ENCODE measurements around the gene MYO3B. TPM values are rescaled to one million over a fixed set of nuclear protein-coding genes. Genes with fewer than 3 reads are reported as not detected.
"Not testable (repeated sequence)": the region's sequence is repeated elsewhere in the genome, so short reads cannot be mapped to it uniquely, and the experiment has no call there.

MYO3B gene
- total RNA-seq, 2 donors from 2014 or later = 0.31 TPM; not detected in 1

- peaks cover 10% of the 10 kb centered on the region in 2 donors for H3K27me3 Mint-ChIP-seq
- H3K36me3 Mint-ChIP-seq = no peaks in the 10 kb centered on the region
- DNase-seq (ENCODE audit: low spot score) (no peak), ATAC-seq (no peak)
- no peak overlapping the region for H3K27ac Mint-ChIP-seq
- H3K9me3 Mint-ChIP-seq = peaks cover 3% of the 10 kb centered on the region
- no peak overlapping the region for H3K4me3 Mint-ChIP-seq
- no peaks in the 10 kb centered on the region for H3K4me1 Mint-ChIP-seq (ENCODE audit: low read depth in 2 of 2)
Observed at GRCh38 chr2:170465241-170465640, 287.3 kb downstream of the MYO3B start.

- DNase-seq (ENCODE audit: low spot score) (no peak), ATAC-seq (no peak)
- H3K4me1 Mint-ChIP-seq (ENCODE audit: low read depth in 2 of 2) = no peaks in the 10 kb centered on the region
- H3K4me3 Mint-ChIP-seq = no peak overlapping the region
- H3K9me3 Mint-ChIP-seq = peaks cover 3% of the 10 kb centered on the region
- no peaks in the 10 kb centered on the region for H3K36me3 Mint-ChIP-seq
- peaks cover 8 to 10% of the 10 kb centered on the region in 2 donors for H3K27me3 Mint-ChIP-seq
- no peak overlapping the region for H3K27ac Mint-ChIP-seq
Observed at GRCh38 chr2:170466632-170467031, 288.7 kb downstream of the MYO3B start.

- peaks cover 3% of the 10 kb centered on the region for H3K9me3 Mint-ChIP-seq
- H3K4me1 Mint-ChIP-seq (ENCODE audit: low read depth in 2 of 2) = no peaks in the 10 kb centered on the region
- H3K4me3 Mint-ChIP-seq = no peak overlapping the region
- ATAC-seq (no peak), DNase-seq (ENCODE audit: low spot score) (no peak)
- H3K27me3 Mint-ChIP-seq = peaks cover 3 to 9% of the 10 kb centered on the region in 2 donors
- no peaks in the 10 kb centered on the region for H3K36me3 Mint-ChIP-seq
- H3K27ac Mint-ChIP-seq = no peak overlapping the region
Observed at GRCh38 chr2:170467568-170468422, 289.8 kb downstream of the MYO3B start.

- H3K27ac Mint-ChIP-seq = no peak overlapping the region
- no peak for DNase-seq (ENCODE audit: low spot score)
- peaks cover 3% of the 10 kb centered on the region for H3K9me3 Mint-ChIP-seq
- H3K36me3 Mint-ChIP-seq = no peaks in the 10 kb centered on the region
- no peak for ATAC-seq
- H3K4me3 Mint-ChIP-seq = no peak overlapping the region
- no peaks in the 10 kb centered on the region for H3K4me1 Mint-ChIP-seq (ENCODE audit: low read depth in 2 of 2)
- H3K27me3 Mint-ChIP-seq = peaks cover 3 to 7% of the 10 kb centered on the region in 2 donors
Observed at GRCh38 chr2:170468557-170468956, 290.6 kb downstream of the MYO3B start.

GRCh38 chr2:170472498-170472897 lies 294.6 kb downstream of the MYO3B start:
- H3K4me1 Mint-ChIP-seq (ENCODE audit: low read depth in 2 of 2); H3K9me3 Mint-ChIP-seq; ATAC-seq; H3K27ac Mint-ChIP-seq; H3K4me3 Mint-ChIP-seq; H3K36me3 Mint-ChIP-seq; DNase-seq (ENCODE audit: low spot score): not testable (repeated sequence)
- H3K27me3 Mint-ChIP-seq = peaks cover 9 to 15% of the 10 kb centered on the region in 2 donors

GRCh38 chr2:170475878-170476277 lies 297.9 kb downstream of the MYO3B start:
- H3K27ac Mint-ChIP-seq = no peak overlapping the region
- H3K9me3 Mint-ChIP-seq = no peaks in the 10 kb centered on the region
- peak in 1 of 2 donors; percentile 38 for ATAC-seq
- H3K4me1 Mint-ChIP-seq (ENCODE audit: low read depth in 2 of 2) = no peaks in the 10 kb centered on the region
- no peaks in the 10 kb centered on the region for H3K36me3 Mint-ChIP-seq
- peaks cover 10 to 15% of the 10 kb centered on the region in 2 donors for H3K27me3 Mint-ChIP-seq
- H3K4me3 Mint-ChIP-seq = no peak overlapping the region
- no peak for DNase-seq (ENCODE audit: low spot score)

GRCh38 chr2:170477630-170478029 lies 299.7 kb downstream of the MYO3B start:
- DNase-seq (ENCODE audit: low spot score) (no peak), ATAC-seq (no peak)

GRCh38 chr2:170481201-170481600 lies 303.3 kb downstream of the MYO3B start:
- no peaks in the 10 kb centered on the region for H3K9me3 Mint-ChIP-seq
- ATAC-seq = peak in 1 of 2 donors; percentile 52
- no peaks in the 10 kb centered on the region for H3K36me3 Mint-ChIP-seq

More at GRCh38 chr2:170477630-170478029, 299.7 kb downstream of the MYO3B start:
- Mint-ChIP-seq H3K27ac (no peak overlapping the region), H3K9me3 (no peaks in the 10 kb centered on the region), H3K36me3 (no peaks in the 10 kb centered on the region), H3K4me1 (ENCODE audit: low read depth in 2 of 2) (no peaks in the 10 kb centered on the region), H3K27me3 (peaks cover 14 to 17% of the 10 kb centered on the region in 2 donors), H3K4me3 (no peak overlapping the region)

GRCh38 chr2:170484552-170484951 lies 306.6 kb downstream of the MYO3B start:
- Mint-ChIP-seq H3K36me3 (no peaks in the 10 kb centered on the region), H3K4me1 (ENCODE audit: low read depth in 2 of 2) (no peaks in the 10 kb centered on the region), H3K27me3 (peaks cover 7 to 10% of the 10 kb centered on the region in 2 donors), H3K4me3 (no peak overlapping the region), H3K27ac (no peak overlapping the region), H3K9me3 (no peaks in the 10 kb centered on the region)
- DNase-seq (ENCODE audit: low spot score) (no peak), ATAC-seq (no peak)

More at GRCh38 chr2:170481201-170481600, 303.3 kb downstream of the MYO3B start:
- H3K27ac Mint-ChIP-seq = no peak overlapping the region
- no peak for DNase-seq (ENCODE audit: low spot score)
- H3K4me3 Mint-ChIP-seq = no peak overlapping the region
- no peaks in the 10 kb centered on the region for H3K4me1 Mint-ChIP-seq (ENCODE audit: low read depth in 2 of 2)
- H3K27me3 Mint-ChIP-seq = peaks cover 14 to 15% of the 10 kb centered on the region in 2 donors

- no peaks in the 10 kb centered on the region for H3K9me3 Mint-ChIP-seq
- no peak for DNase-seq (ENCODE audit: low spot score)
- H3K27me3 Mint-ChIP-seq = peaks cover 7 to 10% of the 10 kb centered on the region in 2 donors
- no peaks in the 10 kb centered on the region for H3K36me3 Mint-ChIP-seq
- no peak for ATAC-seq
- H3K27ac Mint-ChIP-seq = no peak overlapping the region
- no peaks in the 10 kb centered on the region for H3K4me1 Mint-ChIP-seq (ENCODE audit: low read depth in 2 of 2)
- no peak overlapping the region for H3K4me3 Mint-ChIP-seq
Observed at GRCh38 chr2:170485254-170486026, 307.5 kb downstream of the MYO3B start.

- H3K27me3 Mint-ChIP-seq = peaks cover 11 to 14% of the 10 kb centered on the region in 2 donors
- no peak overlapping the region for H3K4me3 Mint-ChIP-seq
- no peak overlapping the region for H3K27ac Mint-ChIP-seq
- no peaks in the 10 kb centered on the region for H3K36me3 Mint-ChIP-seq
- ATAC-seq (no peak), DNase-seq (ENCODE audit: low spot score) (no peak)
- no peaks in the 10 kb centered on the region for H3K4me1 Mint-ChIP-seq (ENCODE audit: low read depth in 2 of 2)
- no peaks in the 10 kb centered on the region for H3K9me3 Mint-ChIP-seq
Observed at GRCh38 chr2:170486730-170487129, 308.8 kb downstream of the MYO3B start.

- ATAC-seq (peak in 1 of 2 donors; percentile 20), DNase-seq (ENCODE audit: low spot score) (no peak)
- Mint-ChIP-seq H3K27me3 (peaks cover 13 to 15% of the 10 kb centered on the region in 2 donors), H3K4me3 (no peak overlapping the region), H3K27ac (no peak overlapping the region), H3K4me1 (ENCODE audit: low read depth in 2 of 2) (no peaks in the 10 kb centered on the region), H3K36me3 (no peaks in the 10 kb centered on the region), H3K9me3 (no peaks in the 10 kb centered on the region)
Observed at GRCh38 chr2:170488807-170489206, 310.9 kb downstream of the MYO3B start.

GRCh38 chr2:170492010-170492409 lies 314.1 kb downstream of the MYO3B start:
- H3K27me3 Mint-ChIP-seq = peaks cover 25 to 28% of the 10 kb centered on the region in 2 donors
- no peak overlapping the region for H3K27ac Mint-ChIP-seq
- no peak overlapping the region for H3K4me3 Mint-ChIP-seq
- ATAC-seq = no peak
- no peaks in the 10 kb centered on the region for H3K36me3 Mint-ChIP-seq
- no peaks in the 10 kb centered on the region for H3K4me1 Mint-ChIP-seq (ENCODE audit: low read depth in 2 of 2)
- no peak for DNase-seq (ENCODE audit: low spot score)
- H3K9me3 Mint-ChIP-seq = no peaks in the 10 kb centered on the region

Data from natural killer cell treated with Interleukin-12 subunit alpha and Interleukin-12 subunit beta and Interleukin-15 and Interleukin-18, amount 100 ng/mL, for 72 hours (primary cell).